Epithelial cell of proximal tubule (primary cell): ENCODE data around the gene LRRC61. TPM values are rescaled to one million over a fixed set of nuclear protein-coding genes. Genes with fewer than 3 reads are reported as not detected.

ENCODE experiments used
- DNase-seq: peaks from one replicate; pipeline ENCODE4 v3.0.0-alpha.2; 2011; ENCODE audit warnings: low read depth
- H3K4me3 ChIP-seq: 2 replicates; pipeline ENCODE4 v1.5.1; 2011; ENCODE audit warnings: low read depth, mild to moderate bottlenecking, low read length
- CTCF ChIP-seq: conservative IDR thresholded peaks from 2 replicates; pipeline ENCODE4 v1.5.1; 2012; ENCODE audit warnings: low read depth, mild to moderate bottlenecking, low read length
- total RNA-seq: library from RNA; depleted of rRNA; stranded (reverse); fragments of >200 nt; gene quantifications from 2 replicates; pipeline ENCODE4 v1.2.3, GENCODE V29; 2015

The LRRC61 gene
- total RNA-seq, 1 donor from 2014 or later = 60.3 TPM

GRCh38 chr7:150368096-150368883 is 45.1 kb downstream of the LRRC61 start, which contains the start of gene REPIN1:
Gene REPIN1, plus strand, starts transcription at chr7:150368822. Its CDS starts 890 bp downstream, at chr7:150369712.
- TF ChIP-seq CTCF = no peak
- DNase-seq = no peak
- H3K4me3 ChIP-seq = peak within 1 kb of the TSS; percentile 64

GRCh38 chr7:150368884-150369747 is 46.0 kb downstream of the LRRC61 start:
- H3K4me3 ChIP-seq = peak overlapping the region; percentile 64
- no peak for DNase-seq
- TF ChIP-seq CTCF = no peak

GRCh38 chr7:150369748-150370501 is 46.8 kb downstream of the LRRC61 start:
- DNase-seq = no peak
- peak overlapping the region; percentile 64 for H3K4me3 ChIP-seq
- TF ChIP-seq CTCF = no peak

GRCh38 chr7:150370612-150371071 is 47.5 kb downstream of the LRRC61 start:
- DNase-seq = no peak
- TF ChIP-seq CTCF = no peak
- H3K4me3 ChIP-seq = peak overlapping the region; percentile 64

- TF ChIP-seq CTCF = no peak
- DNase-seq = no peak
- no peak overlapping the region for H3K4me3 ChIP-seq
Observed at GRCh38 chr7:150371131-150371995, 48.2 kb downstream of the LRRC61 start.

- no peak overlapping the region for H3K4me3 ChIP-seq
- no peak for TF ChIP-seq CTCF
- no peak for DNase-seq
Observed at GRCh38 chr7:150371996-150372270, 48.8 kb downstream of the LRRC61 start.
